IMR-90 (cell line): ENCODE data around the gene PTPRN2. TPM values are rescaled to one million over a fixed set of nuclear protein-coding genes. Genes with fewer than 3 reads are reported as not detected.

Experiments
- ATAC-seq: fragments of 200-7000 bp; cut with Tn5 transposase; 2 replicates; pipeline ENCODE4 v1.9.1; 2020; ENCODE audit warnings: low read depth, mild to moderate bottlenecking, moderate library complexity
- BruUV-seq: library from RNA; stranded (reverse); fragments of 400-500 nt; replicated peaks from 2 replicates; lab custom pipeline; 2021; lab: Mats Ljungman, UMichigan
- CTCF ChIA-PET: fragments of 300-600 bp; formaldehyde crosslinking; extraction: SDS; loops from one replicate; lab custom pipeline; 2021; ENCODE audit warnings: antibody characterized with exemption; lab: Yijun Ruan, JAX
- POLR2A ChIA-PET: fragments of 300-600 bp; sonication (Branson Sonifier 250); formaldehyde crosslinking; loops from one replicate; lab custom pipeline; 2022; ENCODE audit warnings: antibody characterized with exemption; ENCODE audit not compliant: unreplicated experiment; lab: Charles Lee
- DNase-seq: peaks from one replicate; pipeline ENCODE4 v3.0.0; 2013
- H2AFZ ChIP-seq: replicated peaks from 2 replicates; pipeline ENCODE3; 2013; ENCODE audit warnings: low read length, mild to moderate bottlenecking; ENCODE audit not compliant: poor library complexity
- H2AK5ac ChIP-seq: 2 replicates; pipeline ENCODE4 v1.6.1; 2013; ENCODE audit warnings: low read depth, low read length, inconsistent platforms
- H2AK9ac ChIP-seq: replicated peaks from 2 replicates; pipeline ENCODE3; 2013; ENCODE audit warnings: mild to moderate bottlenecking, low read depth, low read length, moderate library complexity; ENCODE audit not compliant: poor library complexity
- H2BK120ac ChIP-seq: 2 replicates; pipeline ENCODE4 v1.6.1; 2013; ENCODE audit warnings: low read depth, low read length, inconsistent platforms
- H2BK15ac ChIP-seq: 3 replicates; pipeline ENCODE4 v1.6.1; 2013; ENCODE audit warnings: low read depth, low read length, inconsistent platforms
- H2BK20ac ChIP-seq: 2 replicates; pipeline ENCODE4 v1.6.1; 2013; ENCODE audit warnings: low read depth, mild to moderate bottlenecking, inconsistent platforms, low read length, moderate library complexity
- H2BK5ac ChIP-seq: 2 replicates; pipeline ENCODE4 v1.6.1; 2013; ENCODE audit warnings: mild to moderate bottlenecking, low read depth, low read length, inconsistent platforms; ENCODE audit not compliant: poor library complexity, severe bottlenecking
- H3K14ac ChIP-seq: replicated peaks from 2 replicates; pipeline ENCODE4 v1.6.1; 2013; ENCODE audit warnings: low read depth, low read length, inconsistent platforms
- H3K18ac ChIP-seq: 2 replicates; pipeline ENCODE4 v1.6.1; 2013; ENCODE audit warnings: low read depth, low read length, control low read depth
- H3K23ac ChIP-seq: 2 replicates; pipeline ENCODE4 v1.6.1; 2013; ENCODE audit warnings: low read depth, low read length, inconsistent platforms
- H3K27ac ChIP-seq: 2 replicates; pipeline ENCODE4 v1.5.1; 2013; ENCODE audit warnings: mild to moderate bottlenecking, control low read depth, low read length; ENCODE audit not compliant: insufficient read depth
- H3K27me3 ChIP-seq: 2 replicates; pipeline ENCODE4 v1.6.1; 2013; ENCODE audit warnings: low read length; ENCODE audit not compliant: control insufficient read depth, insufficient read depth
- H3K36me3 ChIP-seq: 2 replicates; pipeline ENCODE4 v1.6.1; 2013; ENCODE audit warnings: low read length, mixed read lengths; ENCODE audit not compliant: control insufficient read depth, insufficient read depth
- H3K4ac ChIP-seq: 2 replicates; pipeline ENCODE4 v1.6.1; 2013; ENCODE audit warnings: low read depth, low read length, inconsistent platforms
- H3K4me1 ChIP-seq: 2 replicates; pipeline ENCODE4 v1.6.1; 2013; ENCODE audit warnings: low read length, mixed read lengths; ENCODE audit not compliant: control insufficient read depth, insufficient read depth
- H3K4me2 ChIP-seq: 2 replicates; pipeline ENCODE4 v1.6.1; 2013; ENCODE audit warnings: low read depth, mild to moderate bottlenecking, control low read depth, low read length, moderate library complexity
- H3K4me3 ChIP-seq: 2 replicates; pipeline ENCODE4 v1.5.1; 2013; ENCODE audit warnings: low read depth, mild to moderate bottlenecking, control low read depth, low read length, moderate library complexity; ENCODE audit not compliant: insufficient read depth
- H3K56ac ChIP-seq: 2 replicates; pipeline ENCODE4 v1.6.1; 2013; ENCODE audit warnings: low read length, inconsistent platforms; ENCODE audit not compliant: insufficient read depth; ENCODE audit errors: extremely low read depth
- H3K79me1 ChIP-seq, 2 experiments: 2 replicates each; pipeline ENCODE4 v1.6.1; 2013; ENCODE audit warnings: low read length in 2 of 2, inconsistent platforms in 1 of 2, low read depth in 1 of 2
- H3K9ac ChIP-seq: 2 replicates; pipeline ENCODE4 v1.6.1; 2013; ENCODE audit warnings: low read depth, low read length, control low read depth
- H3K9me1 ChIP-seq: 2 replicates; pipeline ENCODE4 v1.6.1; 2013; ENCODE audit warnings: low read length, inconsistent platforms; ENCODE audit not compliant: insufficient read depth
- H3K9me3 ChIP-seq: 2 replicates; pipeline ENCODE4 v1.6.1; 2013; ENCODE audit warnings: low read length; ENCODE audit not compliant: control insufficient read depth, insufficient read depth
- H4K20me1 ChIP-seq: 2 replicates; pipeline ENCODE4 v1.6.1; 2013; ENCODE audit warnings: low read length, inconsistent platforms; ENCODE audit not compliant: insufficient read depth
- H4K5ac ChIP-seq: 2 replicates; pipeline ENCODE4 v1.6.1; 2013; ENCODE audit warnings: mild to moderate bottlenecking, low read depth, low read length, control low read depth
- H4K8ac ChIP-seq, 2 experiments: 2 replicates each; pipeline ENCODE4 v1.6.1; 2013; ENCODE audit warnings: low read depth in 2 of 2, low read length in 2 of 2, control low read depth in 1 of 2, inconsistent platforms in 1 of 2
- H4K91ac ChIP-seq: 2 replicates; pipeline ENCODE4 v1.6.1; 2013; ENCODE audit warnings: low read depth, low read length, inconsistent platforms; ENCODE audit not compliant: insufficient read depth
- BHLHE40 ChIP-seq: fragments of 150-350 bp; IDR thresholded peaks from 2 replicates; pipeline ENCODE4 v1.6.1; 2016; ENCODE audit warnings: mild to moderate bottlenecking, low read depth, low read length
- CEBPB ChIP-seq: IDR thresholded peaks from 2 replicates; pipeline ENCODE4 v1.6.1; 2012; ENCODE audit warnings: low read depth, low read length, improper control_type of control experiment
- CHD1 ChIP-seq: IDR thresholded peaks from 2 replicates; pipeline ENCODE4 v1.6.1; 2012; ENCODE audit warnings: low read depth, low read length, improper control_type of control experiment
- CTCF ChIP-seq: conservative IDR thresholded peaks from 2 replicates; pipeline ENCODE4 v1.5.1; 2012; ENCODE audit warnings: mild to moderate bottlenecking, low read depth, low read length, improper control_type of control experiment
- ELK1 ChIP-seq: fragments of 150-350 bp; IDR thresholded peaks from 2 replicates; pipeline ENCODE4 v1.6.1; 2016; ENCODE audit warnings: low read depth, mild to moderate bottlenecking, low read length, moderate library complexity, borderline replicate concordance
- FOS ChIP-seq: fragments of 150-350 bp; IDR thresholded peaks from 2 replicates; pipeline ENCODE4 v1.6.1; 2016; ENCODE audit warnings: low read depth, low read length
- MAFK ChIP-seq: IDR thresholded peaks from 2 replicates; pipeline ENCODE4 v1.6.1; 2012; ENCODE audit warnings: low read depth, low read length, improper control_type of control experiment
- MAZ ChIP-seq: IDR thresholded peaks from 2 replicates; pipeline ENCODE4 v1.6.1; 2012; ENCODE audit warnings: low read depth, mild to moderate bottlenecking, low read length, improper control_type of control experiment, moderate library complexity, borderline replicate concordance
- MXI1 ChIP-seq: IDR thresholded peaks from 2 replicates; pipeline ENCODE4 v1.6.1; 2012; ENCODE audit warnings: low read depth, mild to moderate bottlenecking, low read length, moderate library complexity, borderline replicate concordance
- NFE2L2 ChIP-seq: fragments of 150-350 bp; IDR thresholded peaks from 2 replicates; pipeline ENCODE4 v1.6.1; 2016; ENCODE audit warnings: low read depth, mild to moderate bottlenecking, low read length
- POLR2A ChIP-seq: IDR thresholded peaks from 2 replicates; pipeline ENCODE4 v1.6.1; 2012; ENCODE audit warnings: mild to moderate bottlenecking, low read depth, low read length
- RAD21 ChIP-seq: IDR thresholded peaks from 2 replicates; pipeline ENCODE4 v1.6.1; 2012; ENCODE audit warnings: low read length, improper control_type of control experiment
- RCOR1 ChIP-seq: IDR thresholded peaks from 2 replicates; pipeline ENCODE4 v1.6.1; 2012; ENCODE audit warnings: mild to moderate bottlenecking, low read length, improper control_type of control experiment; ENCODE audit not compliant: insufficient replicate concordance
- RFX5 ChIP-seq: IDR thresholded peaks from 2 replicates; pipeline ENCODE4 v1.8.0; 2012; ENCODE audit warnings: low read depth, mild to moderate bottlenecking, low read length, moderate library complexity
- SMC3 ChIP-seq: fragments of 150-350 bp; IDR thresholded peaks from 2 replicates; pipeline ENCODE4 v1.6.1; 2016; ENCODE audit warnings: low read depth, mild to moderate bottlenecking, antibody characterized with exemption, low read length, moderate library complexity
- USF2 ChIP-seq: fragments of 150-350 bp; IDR thresholded peaks from 2 replicates; pipeline ENCODE4 v1.6.1; 2017; ENCODE audit warnings: mild to moderate bottlenecking, antibody characterized with exemption, low read length, low read depth
- WGBS, 2 experiments: methylation state at CpG; one replicate each; pipeline versions ENCODE4 v1.1.5 to v1.1.7; 2013; ENCODE audit warnings: missing lambda C conversion rate in 2 of 2; ENCODE audit not compliant: insufficient read length in 1 of 2; ENCODE audit errors: extremely low coverage in 2 of 2; 5-methylcytosine and 5-hydroxymethylcytosine counted together
- dilution Hi-C: fragments of 300-500 bp; cut with HindIII; formaldehyde crosslinking; loops from one replicate; pipeline ENCODE4 v1.14.3; 2018; ENCODE audit warnings: low sequenced_read_pairs; ENCODE audit not compliant: unreplicated experiment
- in situ Hi-C: fragments of 300-500 bp; cut with MboI; formaldehyde crosslinking; loops from 3 replicates; pipeline ENCODE4 v1.14.3; 2019; ENCODE audit warnings: low sequenced_read_pairs, inconsistent platforms, mixed read lengths
- intact Hi-C: fragments of 100-400 bp; cut with micrococcal nuclease; formaldehyde crosslinking; loops from 2 replicates; pipeline ENCODE4 v1.10.0; 2022
- polyA plus RNA-seq, 3 experiments: library from polyadenylated mRNA; depleted of rRNA; stranded (reverse); fragments of >200 nt; gene quantifications; 2 replicates each; pipeline ENCODE4 v1.2.3, GENCODE V29; 2012; ENCODE audit warnings: low replicate concordance in 1 of 3
- total RNA-seq: library from RNA; depleted of rRNA; stranded (reverse); fragments of >200 nt; gene quantifications from 2 replicates; pipeline ENCODE4 v1.2.3, GENCODE V29; 2012

PTPRN2 gene
- total and polyA plus RNA-seq, 2 of the 4 experiments (the other 2 are of a cell fraction) = 0.03 TPM; not detected in 1

GRCh38 chr7:157811946-157812345, 775.7 kb downstream of the PTPRN2 start:
- dilution Hi-C loops = no loop called here
- Histone ChIP-seq H3K9ac (no peak overlapping the region), H3K4me2 (no peak overlapping the region), H3K4ac (no peak overlapping the region), H4K5ac (no peak overlapping the region), H2BK120ac (no peak overlapping the region), H3K4me1 (no peaks in the 10 kb centered on the region), H3K9me1 (no peaks in the 10 kb centered on the region), H3K56ac (no peak overlapping the region), H4K20me1 (no peaks in the 10 kb centered on the region), H2BK15ac (no peak overlapping the region), H3K14ac (no peak overlapping the region), H3K27ac (no peak overlapping the region), H2BK5ac (no peak overlapping the region), H3K79me1 (no peaks in the 10 kb centered on the region), H2AK5ac (no peak overlapping the region), H3K23ac (no peak overlapping the region), H2AFZ (no peak overlapping the region), H3K36me3 (no peaks in the 10 kb centered on the region), H3K27me3 (no peaks in the 10 kb centered on the region), H4K8ac (no peak overlapping the region), H3K18ac (no peak overlapping the region), H4K91ac (no peak overlapping the region), H2BK20ac (no peak overlapping the region), H3K9me3 (peaks cover 79% of the 10 kb centered on the region), H2AK9ac (no peak overlapping the region), H3K4me3 (no peak overlapping the region)
- 55% methylated on average over 4 of the region's 16 CpGs; no CpG with 5 or more reads in 1 of the 2 experiments for WGBS, 2 experiments
- no peak for TF ChIP-seq NFE2L2
- no peak for TF ChIP-seq POLR2A
- no peak for TF ChIP-seq CEBPB
- no peak for TF ChIP-seq MAFK
- no peak for TF ChIP-seq BHLHE40
- TF ChIP-seq RCOR1 = no peak
- no peak for TF ChIP-seq CHD1
- TF ChIP-seq USF2 = no peak
- no peak for TF ChIP-seq RAD21
- TF ChIP-seq RFX5 = no peak
- TF ChIP-seq MAZ = no peak
- no peak for TF ChIP-seq MXI1
- TF ChIP-seq FOS = no peak
- no peak for TF ChIP-seq ELK1
- TF ChIP-seq CTCF = no peak
- no peak for TF ChIP-seq SMC3
- in situ Hi-C loops = no loop called here
- DNase-seq = no peak
- ChIA-PET CTCF (no interaction called here), POLR2A (no interaction called here)
- ATAC-seq = no peak
- BruUV-seq = no TSS peak
- intact Hi-C loops = no loop called here
